CD4-positive, alpha-beta T cell treated with Interleukin-21 for 1 hour (primary cell): ENCODE measurements around the gene GNG12.
"Not testable (repeated sequence)": the region's sequence is repeated elsewhere in the genome, so short reads cannot be mapped to it uniquely, and the experiment has no call there.

Source experiments
- DNase-seq: peaks from one replicate; pipeline ENCODE4 v3.0.0-alpha.2; 2020

Gene GNG12

DNA sequence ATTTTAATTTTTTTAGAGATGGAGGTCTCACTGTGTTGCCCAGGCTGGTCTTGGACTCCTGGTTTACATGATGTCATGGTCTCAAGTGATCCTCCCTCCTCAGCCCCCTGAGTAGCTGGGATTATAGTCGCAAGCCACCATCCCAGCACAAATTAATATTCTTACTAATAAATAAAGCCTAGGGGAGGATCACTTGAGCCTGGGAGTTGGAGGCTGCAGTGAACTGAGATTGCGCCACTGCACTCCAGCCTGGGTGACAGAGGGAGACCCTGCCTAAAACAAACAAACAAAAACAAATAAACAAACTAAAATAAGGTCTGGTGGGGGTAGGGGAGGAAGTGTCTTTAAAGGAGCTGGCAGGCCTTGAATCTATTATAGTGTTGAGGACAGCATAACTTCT, 157.0 kb downstream of the GNG12 start:
- DNase-seq = no peak

GRCh38 chr1:67675800-67676199, 157.5 kb downstream of the GNG12 start:
- DNase-seq = no peak

DNA sequence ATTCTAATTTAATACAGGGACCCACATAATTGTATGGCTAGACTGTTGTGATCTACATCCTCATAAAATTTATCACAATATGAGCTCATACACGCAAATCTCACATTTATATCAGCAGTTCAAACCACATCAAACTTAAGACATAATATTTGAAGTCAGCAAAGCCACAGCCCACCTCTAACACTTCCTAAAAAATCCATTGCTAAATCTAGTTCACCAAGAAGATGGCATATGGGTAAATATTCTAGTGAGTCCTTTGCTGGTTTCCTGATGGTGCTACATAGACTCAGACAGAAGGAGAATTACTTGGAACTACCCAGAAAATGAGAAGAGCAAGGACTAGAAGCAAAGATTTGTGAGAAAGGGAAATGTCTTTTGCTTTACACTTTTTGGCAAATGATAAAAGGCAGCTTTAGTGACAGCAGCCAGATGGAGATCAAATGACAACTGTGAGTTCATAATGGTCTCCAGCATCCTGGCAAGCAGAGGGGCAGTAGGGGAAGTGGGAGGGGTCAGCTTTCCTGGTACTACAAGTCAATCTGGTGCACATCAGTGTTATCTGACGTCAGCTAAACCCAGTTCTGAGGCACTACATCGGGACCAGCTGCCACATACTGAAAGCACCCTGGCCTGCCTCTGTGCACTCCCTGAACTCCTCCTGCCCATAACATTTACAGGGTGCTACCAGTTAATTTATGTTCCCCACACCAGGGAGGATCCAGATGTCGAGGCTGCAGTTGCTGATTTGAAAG, 158.8 kb downstream of the GNG12 start:
- peak; percentile 55 for DNase-seq

DNA sequence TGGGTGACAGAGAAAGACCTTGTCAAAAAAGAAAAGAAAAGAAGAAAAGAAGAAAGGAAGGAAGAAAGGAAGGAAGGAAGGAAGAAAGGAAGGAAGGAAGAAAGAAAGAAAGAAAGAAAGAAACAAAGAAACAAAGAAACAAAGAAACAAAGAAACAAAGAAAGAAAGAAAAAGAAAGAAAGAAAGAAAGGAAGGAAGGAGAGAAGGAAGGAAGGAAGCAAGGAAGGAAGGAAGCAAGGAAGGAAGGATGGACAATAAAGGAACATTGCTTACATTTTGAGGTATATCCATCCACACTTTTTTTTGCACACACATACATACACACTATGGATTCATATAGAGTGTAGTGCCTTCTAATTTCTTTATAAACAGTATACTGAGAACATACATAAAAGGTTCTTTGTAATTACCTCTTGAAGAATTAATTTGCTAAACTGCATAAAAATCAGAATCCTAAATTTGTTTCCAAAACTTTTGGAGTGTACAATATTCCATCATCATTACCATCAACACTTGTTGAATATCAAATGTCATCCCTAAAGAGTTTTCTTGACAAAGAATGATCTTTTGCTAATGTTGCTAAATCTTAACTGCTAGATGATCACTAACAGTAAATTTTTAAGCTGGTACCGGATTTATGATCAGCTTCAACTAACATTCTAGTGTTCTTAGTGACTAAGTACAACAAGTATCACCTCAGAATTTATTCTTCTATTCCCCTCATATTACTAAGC, 159.6 kb downstream of the GNG12 start:
- no peak for DNase-seq

DNA sequence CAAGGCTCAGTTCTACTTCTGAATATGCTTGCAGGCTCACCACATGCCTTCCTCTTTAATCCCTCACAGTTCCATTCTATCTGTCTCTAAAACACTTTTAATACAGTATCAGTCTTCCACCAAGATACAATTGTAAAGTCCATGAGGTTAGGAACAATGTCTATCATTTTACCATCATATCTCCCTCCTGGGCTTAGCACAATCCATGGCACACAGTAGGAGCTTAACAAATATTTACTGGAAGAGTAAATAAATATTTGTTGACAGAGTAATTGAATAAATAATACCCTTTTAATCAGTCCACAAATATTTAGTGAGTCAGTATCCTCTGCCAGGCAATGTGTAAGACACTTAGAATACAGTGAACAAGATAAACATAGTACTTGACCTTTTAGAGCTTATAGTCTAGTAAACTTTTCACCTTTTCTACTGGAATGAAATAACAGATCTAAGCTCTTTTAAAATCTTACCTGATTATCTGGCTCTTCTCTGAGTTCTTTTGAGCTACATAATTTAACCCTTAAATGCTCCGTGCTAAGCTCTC, 160.9 kb downstream of the GNG12 start:
- DNase-seq = no peak

GRCh38 chr1:67668660-67669059, 164.6 kb downstream of the GNG12 start:
- DNase-seq = no peak

DNA sequence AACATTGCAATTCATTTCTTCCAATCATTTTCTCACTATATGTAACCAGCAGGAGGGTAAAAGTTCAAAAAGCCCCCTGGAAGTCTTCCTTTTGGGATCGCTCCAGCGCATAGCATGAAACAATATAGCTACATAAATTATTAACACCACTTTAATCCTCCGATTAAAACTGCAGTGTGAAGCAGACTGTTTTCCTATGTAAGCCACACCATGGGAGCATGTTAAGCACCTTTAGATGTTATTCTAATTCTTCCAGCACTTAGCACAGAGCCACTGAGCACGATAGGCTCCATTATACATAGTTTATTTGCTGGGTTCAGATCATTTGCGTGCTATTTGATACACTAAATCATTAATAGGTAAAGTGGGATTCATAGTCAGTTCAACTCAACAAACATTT, 166.6 kb downstream of the GNG12 start:
- no peak for DNase-seq

GRCh38 chr1:67665307-67665706, 168.0 kb downstream of the GNG12 start:
- DNase-seq = not testable (repeated sequence)

GRCh38 chr1:67664048-67664447, 169.2 kb downstream of the GNG12 start:
- no peak for DNase-seq

DNA sequence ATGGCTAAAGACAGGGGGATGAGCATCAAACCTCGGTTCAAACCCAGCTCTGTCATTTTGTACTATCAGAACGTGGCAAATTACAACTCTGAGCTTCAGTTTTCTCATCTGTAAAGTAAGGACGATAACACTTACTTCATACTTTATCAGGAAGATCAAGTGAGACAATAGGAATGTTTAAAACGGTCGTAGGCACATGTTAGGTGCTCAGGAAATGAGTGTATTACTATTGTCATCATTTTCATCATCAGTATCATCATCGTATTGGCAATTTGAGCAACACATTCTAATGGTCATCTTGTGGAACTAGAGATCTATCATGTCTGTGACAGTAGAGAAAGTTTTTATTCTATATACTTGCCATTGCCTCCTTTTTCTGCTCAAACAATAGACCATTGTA, 170.4 kb downstream of the GNG12 start:
- DNase-seq = no peak

GRCh38 chr1:67659229-67659628, 174.0 kb downstream of the GNG12 start:
- no peak for DNase-seq

GRCh38 chr1:67657152-67657551, 176.1 kb downstream of the GNG12 start:
- DNase-seq = not testable (repeated sequence)

- no peak for DNase-seq
Measured at GRCh38 chr1:67655581-67655980, 177.7 kb downstream of the GNG12 start.

GRCh38 chr1:67653304-67653703, 180.0 kb downstream of the GNG12 start:
- no peak for DNase-seq

- DNase-seq = no peak
Measured at GRCh38 chr1:67652800-67653199, 180.5 kb downstream of the GNG12 start.
